Osteocyte (in vitro differentiated cells): ENCODE results near the gene RNF212. TPM values are rescaled to one million over a fixed set of nuclear protein-coding genes. Genes with fewer than 3 reads are reported as not detected.

Experiments
- DNase-seq: peaks from one replicate; pipeline ENCODE4 v3.0.0; 2021; ENCODE audit warnings: mixed read lengths; ENCODE audit not compliant: unreplicated experiment; ENCODE audit errors: extremely low spot score
- H3K27ac Mint-ChIP-seq: one replicate; pipeline ENCODE4 v1.8.0; 2021; ENCODE audit warnings: mild to moderate bottlenecking, mixed read lengths; ENCODE audit not compliant: unreplicated experiment
- H3K27me3 Mint-ChIP-seq: one replicate; pipeline ENCODE4 v1.8.0; 2021; ENCODE audit warnings: mixed read lengths; ENCODE audit not compliant: unreplicated experiment
- H3K36me3 Mint-ChIP-seq: one replicate; pipeline ENCODE4 v1.8.0; 2021; ENCODE audit warnings: mixed read lengths; ENCODE audit not compliant: unreplicated experiment
- H3K4me1 Mint-ChIP-seq: one replicate; pipeline ENCODE4 v1.8.0; 2021; ENCODE audit warnings: mixed read lengths; ENCODE audit not compliant: unreplicated experiment
- H3K4me3 Mint-ChIP-seq: one replicate; pipeline ENCODE4 v1.8.0; 2021; ENCODE audit warnings: mild to moderate bottlenecking, moderate library complexity, mixed read lengths; ENCODE audit not compliant: unreplicated experiment
- H3K9me3 Mint-ChIP-seq: one replicate; pipeline ENCODE4 v1.8.0; 2021; ENCODE audit warnings: mixed read lengths; ENCODE audit not compliant: unreplicated experiment
- CTCF ChIP-seq: fragments of 200-600 bp; sonication (generic); IDR thresholded peaks from 2 replicates; pipeline ENCODE4 v1.5.0; 2021; ENCODE audit warnings: antibody characterized with exemption, mild to moderate bottlenecking, moderate library complexity
- long read RNA-seq: library from polyadenylated mRNA; unstranded; transcript quantifications from one replicate; pipeline ENCODE4 v2.0.0, GENCODE V29; 2021
- total RNA-seq: library from RNA; stranded (reverse); gene quantifications from 2 replicates; pipeline ENCODE4 v1.2.1, GENCODE V29; 2021

The RNF212 gene, protein sequence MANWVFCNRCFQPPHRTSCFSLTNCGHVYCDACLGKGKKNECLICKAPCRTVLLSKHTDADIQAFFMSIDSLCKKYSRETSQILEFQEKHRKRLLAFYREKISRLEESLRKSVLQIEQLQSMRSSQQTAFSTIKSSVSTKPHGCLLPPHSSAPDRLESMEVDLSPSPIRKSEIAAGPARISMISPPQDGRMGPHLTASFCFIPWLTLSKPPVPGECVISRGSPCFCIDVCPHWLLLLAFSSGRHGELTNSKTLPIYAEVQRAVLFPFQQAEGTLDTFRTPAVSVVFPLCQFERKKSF
- 3.5 and 3.8 TPM in 2 replicates for total RNA-seq
- long read RNA-seq, partial matches to known transcripts = 1 of 2 reads
- long read RNA-seq, other reads (novel, unspliced or antisense) = 1 of 2 reads

- no peak for DNase-seq
- Mint-ChIP-seq H3K36me3 (no peaks in the 10 kb centered on the region), H3K4me1 (peaks cover 5% of the 10 kb centered on the region), H3K27me3 (peaks cover 66% of the 10 kb centered on the region), H3K4me3 (peak within 1 kb of the TSS; percentile 38), H3K27ac (no peak within 1 kb of the TSS), H3K9me3 (no peaks in the 10 kb centered on the region)
- no peak for TF ChIP-seq CTCF
Observed at GRCh38 chr4:1113311-1114009, at the start of gene RNF212. Gene RNF212, minus strand, starts transcription at chr4:1113564. Its CDS starts 100 bp downstream, at chr4:1113464.

- TF ChIP-seq CTCF = no peak
Observed at GRCh38 chr4:1160351-1160750, 47.0 kb upstream of the RNF212 start.

DNA sequence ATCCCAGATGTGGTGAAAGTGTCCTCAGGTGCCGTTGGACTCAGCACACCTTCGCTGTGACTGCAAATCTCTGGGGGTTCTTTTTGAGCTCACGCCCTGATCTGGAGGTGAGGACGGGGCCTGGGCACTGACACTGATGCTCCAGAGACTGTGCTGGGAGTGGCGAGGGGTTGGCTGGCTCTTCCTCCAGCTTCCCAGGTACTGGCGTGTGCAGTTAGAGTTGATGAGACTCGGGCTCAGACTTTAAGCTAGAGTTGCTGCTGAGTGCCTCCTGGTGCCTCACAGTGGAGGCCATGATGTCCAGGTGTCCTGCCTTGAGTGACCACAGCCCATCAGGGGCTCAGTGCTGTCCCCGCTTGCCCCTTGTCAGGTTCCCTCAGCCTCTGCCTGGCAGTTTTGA is 42.7 kb upstream of the RNF212 start:
- no peaks in the 10 kb centered on the region for H3K36me3 Mint-ChIP-seq
- no peak overlapping the region for H3K27ac Mint-ChIP-seq
- H3K9me3 Mint-ChIP-seq = peaks cover 16% of the 10 kb centered on the region
- TF ChIP-seq CTCF = no peak
- H3K4me3 Mint-ChIP-seq = no peak overlapping the region
- peaks cover 70% of the 10 kb centered on the region for H3K27me3 Mint-ChIP-seq
- H3K4me1 Mint-ChIP-seq = peaks cover 4% of the 10 kb centered on the region
- DNase-seq = no peak

More at GRCh38 chr4:1160351-1160750, 47.0 kb upstream of the RNF212 start:
- DNase-seq = no peak
- H3K9me3 Mint-ChIP-seq = peaks cover 23% of the 10 kb centered on the region
- H3K36me3 Mint-ChIP-seq = no peaks in the 10 kb centered on the region
- peaks cover 65% of the 10 kb centered on the region for H3K27me3 Mint-ChIP-seq
- H3K27ac Mint-ChIP-seq = no peak overlapping the region
- peaks cover 1% of the 10 kb centered on the region for H3K4me1 Mint-ChIP-seq
- no peak overlapping the region for H3K4me3 Mint-ChIP-seq

- no peak for TF ChIP-seq CTCF
- H3K36me3 Mint-ChIP-seq = no peaks in the 10 kb centered on the region
- H3K9me3 Mint-ChIP-seq = peaks cover 16% of the 10 kb centered on the region
- H3K27me3 Mint-ChIP-seq = peaks cover 64% of the 10 kb centered on the region
- no peak overlapping the region for H3K27ac Mint-ChIP-seq
- H3K4me3 Mint-ChIP-seq = no peak overlapping the region
- DNase-seq = no peak
- H3K4me1 Mint-ChIP-seq = peaks cover 4% of the 10 kb centered on the region
Observed at GRCh38 chr4:1155314-1155713, 42.0 kb upstream of the RNF212 start.

- DNase-seq = no peak
- no peak for TF ChIP-seq CTCF
- Mint-ChIP-seq H3K36me3 (no peaks in the 10 kb centered on the region), H3K27me3 (peaks cover 60% of the 10 kb centered on the region), H3K27ac (no peak overlapping the region), H3K9me3 (peaks cover 16% of the 10 kb centered on the region), H3K4me3 (no peak overlapping the region), H3K4me1 (peaks cover 4% of the 10 kb centered on the region)
Observed at GRCh38 chr4:1154523-1155182, 41.3 kb upstream of the RNF212 start.
